GM13977 (cell line): Measurements from ENCODE around the gene SAP30L.

Experiments used
- DNase-seq: peaks from one replicate; pipeline ENCODE4 v3.0.0; 2012; ENCODE audit warnings: low spot score
- CTCF ChIP-seq: IDR thresholded peaks from 2 replicates; pipeline ENCODE4 v1.5.1; 2012; ENCODE audit warnings: mild to moderate bottlenecking, control low read depth; ENCODE audit not compliant: insufficient read depth; ENCODE audit errors: extremely low read depth, missing control alignments
- in situ Hi-C: fragments of 300-500 bp; cut with MboI; formaldehyde crosslinking; loops from one replicate; pipeline ENCODE4 v1.12.0; 2022; ENCODE audit warnings: low sequenced_read_pairs, low pct_unique_long_range_greater_than_20kb, mixed read lengths, inconsistent platforms; ENCODE audit not compliant: unreplicated experiment

The SAP30L gene

GRCh38 chr5:154451957-154452356 is 6.2 kb downstream of the SAP30L start:
- DNase-seq, result no peak
- no peak for TF ChIP-seq CTCF
- in situ Hi-C loops, result no loop called here

- no peak for TF ChIP-seq CTCF
- in situ Hi-C loops, result no loop called here
These were observed 9.8 kb downstream of the SAP30L start for GRCh38 chr5:154455585-154455984.

GRCh38 chr5:154456540-154456939 is 10.7 kb downstream of the SAP30L start:
- TF ChIP-seq CTCF, result no peak
- in situ Hi-C loops, result no loop called here
- no peak for DNase-seq

More at GRCh38 chr5:154455585-154455984, 9.8 kb downstream of the SAP30L start:
- DNase-seq, result no peak

GRCh38 chr5:154459015-154459414 is 13.2 kb downstream of the SAP30L start:
- DNase-seq, result no peak
- no peak for TF ChIP-seq CTCF
- in situ Hi-C loops, result no loop called here

GRCh38 chr5:154460172-154460571 is 14.4 kb downstream of the SAP30L start:
- in situ Hi-C loops, result loop anchor here (10.0 kb wide), 1 partner anchor 145 kb away; no protein-coding TSS in a partner anchor
- no peak for TF ChIP-seq CTCF
- no peak for DNase-seq

GRCh38 chr5:154461531-154461930 is 15.7 kb downstream of the SAP30L start:
- TF ChIP-seq CTCF, result no peak
- DNase-seq, result no peak
- in situ Hi-C loops, result loop anchor here (10.0 kb wide), 1 partner anchor 143 kb away; no protein-coding TSS in a partner anchor

GRCh38 chr5:154464438-154464837 is 18.6 kb downstream of the SAP30L start:
- in situ Hi-C loops, result loop anchor here (10.0 kb wide), 1 partner anchor 140 kb away; no protein-coding TSS in a partner anchor
- no peak for DNase-seq
- no peak for TF ChIP-seq CTCF
